ENCODE measurements around the gene CX3CR1. TPM values are rescaled to one million over a fixed set of nuclear protein-coding genes. Genes with fewer than 3 reads are reported as not detected.

CX3CR1 gene
- total RNA-seq, 1 donor: 5.7 TPM

- Histone ChIP-seq H3K4me1 (ENCODE audit: insufficient read depth, low read length) (peaks cover 11% of the 10 kb centered on the region), H3K9me3 (ENCODE audit: low read depth, low read length) (peaks cover 34% of the 10 kb centered on the region), H3K27me3 (ENCODE audit: insufficient read depth, low read length) (peaks cover 9% of the 10 kb centered on the region), H3K4me3 (ENCODE audit: low read length) (no peak overlapping the region)
Observed at GRCh38 chr3:39299279-39299678, 19.4 kb upstream of the CX3CR1 start.

- Histone ChIP-seq H3K9me3 (ENCODE audit: low read depth, low read length) (peaks cover 24% of the 10 kb centered on the region), H3K4me1 (ENCODE audit: insufficient read depth, low read length) (peaks cover 11% of the 10 kb centered on the region), H3K27me3 (ENCODE audit: insufficient read depth, low read length) (peaks cover 5% of the 10 kb centered on the region), H3K4me3 (ENCODE audit: low read length) (no peak overlapping the region)
Observed at GRCh38 chr3:39296197-39297077, 16.6 kb upstream of the CX3CR1 start.

- Histone ChIP-seq H3K4me3 (ENCODE audit: low read length) (no peak overlapping the region), H3K27me3 (ENCODE audit: insufficient read depth, low read length) (peaks cover 5% of the 10 kb centered on the region), H3K4me1 (ENCODE audit: insufficient read depth, low read length) (peaks cover 11% of the 10 kb centered on the region), H3K9me3 (ENCODE audit: low read depth, low read length) (peaks cover 14% of the 10 kb centered on the region)
Observed at GRCh38 chr3:39295184-39295775, 15.4 kb upstream of the CX3CR1 start.

GRCh38 chr3:39294446-39295183 lies 14.8 kb upstream of the CX3CR1 start:
- Histone ChIP-seq H3K27me3 (ENCODE audit: insufficient read depth, low read length) (peaks cover under 1% of the 10 kb centered on the region), H3K9me3 (ENCODE audit: low read depth, low read length) (peaks cover 8% of the 10 kb centered on the region), H3K4me1 (ENCODE audit: insufficient read depth, low read length) (peaks cover 11% of the 10 kb centered on the region), H3K4me3 (ENCODE audit: low read length) (no peak overlapping the region)

GRCh38 chr3:39292961-39293360 lies 13.1 kb upstream of the CX3CR1 start:
- Histone ChIP-seq H3K4me1 (ENCODE audit: insufficient read depth, low read length) (peaks cover 22% of the 10 kb centered on the region), H3K27me3 (ENCODE audit: insufficient read depth, low read length) (no peaks in the 10 kb centered on the region), H3K9me3 (ENCODE audit: low read depth, low read length) (no peaks in the 10 kb centered on the region)

GRCh38 chr3:39291903-39292329 lies 12.1 kb upstream of the CX3CR1 start:
- Histone ChIP-seq H3K27me3 (ENCODE audit: insufficient read depth, low read length) (no peaks in the 10 kb centered on the region), H3K4me1 (ENCODE audit: insufficient read depth, low read length) (peaks cover 25% of the 10 kb centered on the region), H3K9me3 (ENCODE audit: low read depth, low read length) (no peaks in the 10 kb centered on the region), H3K4me3 (ENCODE audit: low read length) (no peak overlapping the region)

More at GRCh38 chr3:39292961-39293360, 13.1 kb upstream of the CX3CR1 start:
- H3K4me3 ChIP-seq (ENCODE audit: low read length): no peak overlapping the region

GRCh38 chr3:39290255-39290654 lies 10.4 kb upstream of the CX3CR1 start:
- no peak overlapping the region for H3K4me3 ChIP-seq (ENCODE audit: low read length)

GRCh38 chr3:39289107-39289506 lies 9.3 kb upstream of the CX3CR1 start:
- no peaks in the 10 kb centered on the region for H3K27me3 ChIP-seq (ENCODE audit: insufficient read depth, low read length)
- no peak overlapping the region for H3K4me3 ChIP-seq (ENCODE audit: low read length)
- peaks cover 26% of the 10 kb centered on the region for H3K4me1 ChIP-seq (ENCODE audit: insufficient read depth, low read length)
- H3K9me3 ChIP-seq (ENCODE audit: low read depth, low read length): no peaks in the 10 kb centered on the region

More at GRCh38 chr3:39290255-39290654, 10.4 kb upstream of the CX3CR1 start:
- Histone ChIP-seq H3K9me3 (ENCODE audit: low read depth, low read length) (no peaks in the 10 kb centered on the region), H3K27me3 (ENCODE audit: insufficient read depth, low read length) (no peaks in the 10 kb centered on the region), H3K4me1 (ENCODE audit: insufficient read depth, low read length) (peaks cover 20% of the 10 kb centered on the region)

- Histone ChIP-seq H3K9me3 (ENCODE audit: low read depth, low read length) (no peaks in the 10 kb centered on the region), H3K4me1 (ENCODE audit: insufficient read depth, low read length) (peaks cover 29% of the 10 kb centered on the region), H3K27me3 (ENCODE audit: insufficient read depth, low read length) (no peaks in the 10 kb centered on the region), H3K4me3 (ENCODE audit: low read length) (no peak overlapping the region)
Observed at GRCh38 chr3:39288300-39288808, 8.5 kb upstream of the CX3CR1 start.

GRCh38 chr3:39287216-39288164 lies 7.7 kb upstream of the CX3CR1 start:
- Histone ChIP-seq H3K4me3 (ENCODE audit: low read length) (no peak overlapping the region), H3K4me1 (ENCODE audit: insufficient read depth, low read length) (peaks cover 29% of the 10 kb centered on the region), H3K9me3 (ENCODE audit: low read depth, low read length) (no peaks in the 10 kb centered on the region), H3K27me3 (ENCODE audit: insufficient read depth, low read length) (no peaks in the 10 kb centered on the region)

GRCh38 chr3:39286771-39287170 lies 6.9 kb upstream of the CX3CR1 start:
- Histone ChIP-seq H3K27me3 (ENCODE audit: insufficient read depth, low read length) (no peaks in the 10 kb centered on the region), H3K9me3 (ENCODE audit: low read depth, low read length) (no peaks in the 10 kb centered on the region), H3K4me3 (ENCODE audit: low read length) (no peak overlapping the region), H3K4me1 (ENCODE audit: insufficient read depth, low read length) (peaks cover 35% of the 10 kb centered on the region)

- H3K4me3 ChIP-seq (ENCODE audit: low read length): no peak overlapping the region
- no peaks in the 10 kb centered on the region for H3K27me3 ChIP-seq (ENCODE audit: insufficient read depth, low read length)
- H3K9me3 ChIP-seq (ENCODE audit: low read depth, low read length): no peaks in the 10 kb centered on the region
- H3K4me1 ChIP-seq (ENCODE audit: insufficient read depth, low read length): peaks cover 49% of the 10 kb centered on the region
Observed at GRCh38 chr3:39285332-39285731, 5.5 kb upstream of the CX3CR1 start.

- no peak overlapping the region for H3K4me3 ChIP-seq (ENCODE audit: low read length)
- H3K4me1 ChIP-seq (ENCODE audit: insufficient read depth, low read length): peaks cover 56% of the 10 kb centered on the region
- no peaks in the 10 kb centered on the region for H3K27me3 ChIP-seq (ENCODE audit: insufficient read depth, low read length)
- H3K9me3 ChIP-seq (ENCODE audit: low read depth, low read length): no peaks in the 10 kb centered on the region
Observed at GRCh38 chr3:39284457-39284881, 4.6 kb upstream of the CX3CR1 start.

GRCh38 chr3:39282057-39282456 lies 2.2 kb upstream of the CX3CR1 start:
- Histone ChIP-seq H3K4me1 (ENCODE audit: insufficient read depth, low read length) (peaks cover 61% of the 10 kb centered on the region), H3K9me3 (ENCODE audit: low read depth, low read length) (no peaks in the 10 kb centered on the region), H3K4me3 (ENCODE audit: low read length) (no peak overlapping the region), H3K27me3 (ENCODE audit: insufficient read depth, low read length) (no peaks in the 10 kb centered on the region)

All from mononuclear cell (primary cell).